ENCODE data around the gene SOS2. TPM values are rescaled to one million over a fixed set of nuclear protein-coding genes. Genes with fewer than 3 reads are reported as not detected.

The SOS2 gene
- total and polyA plus RNA-seq, 10 of the 15 experiments (the other 5 are each of a cell fraction or from before 2014, with no cell fraction given): 2.1 to 16.8 (median 8.4) TPM

DNA sequence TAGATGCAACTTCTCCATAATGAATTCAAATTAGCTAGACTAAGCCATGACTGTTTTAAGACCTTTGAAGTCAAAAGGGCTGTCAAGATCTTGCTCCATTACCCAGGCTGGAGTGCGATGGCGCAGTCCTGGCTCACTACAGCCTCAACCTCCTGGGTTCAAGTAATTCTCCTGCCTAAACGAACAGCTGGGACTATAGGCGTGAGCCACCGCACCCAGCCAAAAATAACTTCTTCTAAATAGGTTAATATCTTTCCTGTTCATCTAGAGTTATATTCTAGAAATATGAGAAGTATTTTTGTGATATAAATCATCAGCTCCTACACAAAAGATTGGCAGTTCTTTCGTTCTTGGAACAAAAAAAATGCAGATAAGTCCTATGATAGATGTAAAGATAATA, 39.6 kb upstream of the SOS2 start:
- TF ChIP-seq, protein P1, sequence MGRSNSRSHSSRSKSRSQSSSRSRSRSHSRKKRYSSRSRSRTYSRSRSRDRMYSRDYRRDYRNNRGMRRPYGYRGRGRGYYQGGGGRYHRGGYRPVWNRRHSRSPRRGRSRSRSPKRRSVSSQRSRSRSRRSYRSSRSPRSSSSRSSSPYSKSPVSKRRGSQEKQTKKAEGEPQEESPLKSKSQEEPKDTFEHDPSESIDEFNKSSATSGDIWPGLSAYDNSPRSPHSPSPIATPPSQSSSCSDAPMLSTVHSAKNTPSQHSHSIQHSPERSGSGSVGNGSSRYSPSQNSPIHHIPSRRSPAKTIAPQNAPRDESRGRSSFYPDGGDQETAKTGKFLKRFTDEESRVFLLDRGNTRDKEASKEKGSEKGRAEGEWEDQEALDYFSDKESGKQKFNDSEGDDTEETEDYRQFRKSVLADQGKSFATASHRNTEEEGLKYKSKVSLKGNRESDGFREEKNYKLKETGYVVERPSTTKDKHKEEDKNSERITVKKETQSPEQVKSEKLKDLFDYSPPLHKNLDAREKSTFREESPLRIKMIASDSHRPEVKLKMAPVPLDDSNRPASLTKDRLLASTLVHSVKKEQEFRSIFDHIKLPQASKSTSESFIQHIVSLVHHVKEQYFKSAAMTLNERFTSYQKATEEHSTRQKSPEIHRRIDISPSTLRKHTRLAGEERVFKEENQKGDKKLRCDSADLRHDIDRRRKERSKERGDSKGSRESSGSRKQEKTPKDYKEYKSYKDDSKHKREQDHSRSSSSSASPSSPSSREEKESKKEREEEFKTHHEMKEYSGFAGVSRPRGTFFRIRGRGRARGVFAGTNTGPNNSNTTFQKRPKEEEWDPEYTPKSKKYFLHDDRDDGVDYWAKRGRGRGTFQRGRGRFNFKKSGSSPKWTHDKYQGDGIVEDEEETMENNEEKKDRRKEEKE (IDR thresholded peaks at IDR 0.05): no peak
- TF ChIP-seq SUPT20H (IDR thresholded peaks at IDR 0.05; ENCODE audit: borderline replicate concordance, control insufficient read depth, low read depth, low read length) (no peak), SP1 (IDR thresholded peaks at IDR 0.05; ENCODE audit: low read depth, low read length) (no peak), IKZF2 (IDR thresholded peaks at IDR 0.05) (no peak), RBBP5 (conservative IDR thresholded peaks at IDR 0.05) (no peak), ZNF384 (IDR thresholded peaks at IDR 0.05; ENCODE audit: borderline replicate concordance, low read depth, low read length) (no peak), BRCA1 (IDR thresholded peaks at IDR 0.05; ENCODE audit: low read depth, low read length) (no peak)
- TF ChIP-seq, protein P2, sequence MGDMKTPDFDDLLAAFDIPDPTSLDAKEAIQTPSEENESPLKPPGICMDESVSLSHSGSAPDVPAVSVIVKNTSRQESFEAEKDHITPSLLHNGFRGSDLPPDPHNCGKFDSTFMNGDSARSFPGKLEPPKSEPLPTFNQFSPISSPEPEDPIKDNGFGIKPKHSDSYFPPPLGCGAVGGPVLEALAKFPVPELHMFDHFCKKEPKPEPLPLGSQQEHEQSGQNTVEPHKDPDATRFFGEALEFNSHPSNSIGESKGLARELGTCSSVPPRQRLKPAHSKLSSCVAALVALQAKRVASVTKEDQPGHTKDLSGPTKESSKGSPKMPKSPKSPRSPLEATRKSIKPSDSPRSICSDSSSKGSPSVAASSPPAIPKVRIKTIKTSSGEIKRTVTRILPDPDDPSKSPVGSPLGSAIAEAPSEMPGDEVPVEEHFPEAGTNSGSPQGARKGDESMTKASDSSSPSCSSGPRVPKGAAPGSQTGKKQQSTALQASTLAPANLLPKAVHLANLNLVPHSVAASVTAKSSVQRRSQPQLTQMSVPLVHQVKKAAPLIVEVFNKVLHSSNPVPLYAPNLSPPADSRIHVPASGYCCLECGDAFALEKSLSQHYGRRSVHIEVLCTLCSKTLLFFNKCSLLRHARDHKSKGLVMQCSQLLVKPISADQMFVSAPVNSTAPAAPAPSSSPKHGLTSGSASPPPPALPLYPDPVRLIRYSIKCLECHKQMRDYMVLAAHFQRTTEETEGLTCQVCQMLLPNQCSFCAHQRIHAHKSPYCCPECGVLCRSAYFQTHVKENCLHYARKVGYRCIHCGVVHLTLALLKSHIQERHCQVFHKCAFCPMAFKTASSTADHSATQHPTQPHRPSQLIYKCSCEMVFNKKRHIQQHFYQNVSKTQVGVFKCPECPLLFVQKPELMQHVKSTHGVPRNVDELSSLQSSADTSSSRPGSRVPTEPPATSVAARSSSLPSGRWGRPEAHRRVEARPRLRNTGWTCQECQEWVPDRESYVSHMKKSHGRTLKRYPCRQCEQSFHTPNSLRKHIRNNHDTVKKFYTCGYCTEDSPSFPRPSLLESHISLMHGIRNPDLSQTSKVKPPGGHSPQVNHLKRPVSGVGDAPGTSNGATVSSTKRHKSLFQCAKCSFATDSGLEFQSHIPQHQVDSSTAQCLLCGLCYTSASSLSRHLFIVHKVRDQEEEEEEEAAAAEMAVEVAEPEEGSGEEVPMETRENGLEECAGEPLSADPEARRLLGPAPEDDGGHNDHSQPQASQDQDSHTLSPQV (IDR thresholded peaks at IDR 0.05): no peak
- TF ChIP-seq, protein P3, sequence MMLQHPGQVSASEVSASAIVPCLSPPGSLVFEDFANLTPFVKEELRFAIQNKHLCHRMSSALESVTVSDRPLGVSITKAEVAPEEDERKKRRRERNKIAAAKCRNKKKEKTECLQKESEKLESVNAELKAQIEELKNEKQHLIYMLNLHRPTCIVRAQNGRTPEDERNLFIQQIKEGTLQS (IDR thresholded peaks at IDR 0.05; ENCODE audit: borderline replicate concordance, extremely low read depth, low read depth, low read length): no peak
- TF ChIP-seq, protein P4, sequence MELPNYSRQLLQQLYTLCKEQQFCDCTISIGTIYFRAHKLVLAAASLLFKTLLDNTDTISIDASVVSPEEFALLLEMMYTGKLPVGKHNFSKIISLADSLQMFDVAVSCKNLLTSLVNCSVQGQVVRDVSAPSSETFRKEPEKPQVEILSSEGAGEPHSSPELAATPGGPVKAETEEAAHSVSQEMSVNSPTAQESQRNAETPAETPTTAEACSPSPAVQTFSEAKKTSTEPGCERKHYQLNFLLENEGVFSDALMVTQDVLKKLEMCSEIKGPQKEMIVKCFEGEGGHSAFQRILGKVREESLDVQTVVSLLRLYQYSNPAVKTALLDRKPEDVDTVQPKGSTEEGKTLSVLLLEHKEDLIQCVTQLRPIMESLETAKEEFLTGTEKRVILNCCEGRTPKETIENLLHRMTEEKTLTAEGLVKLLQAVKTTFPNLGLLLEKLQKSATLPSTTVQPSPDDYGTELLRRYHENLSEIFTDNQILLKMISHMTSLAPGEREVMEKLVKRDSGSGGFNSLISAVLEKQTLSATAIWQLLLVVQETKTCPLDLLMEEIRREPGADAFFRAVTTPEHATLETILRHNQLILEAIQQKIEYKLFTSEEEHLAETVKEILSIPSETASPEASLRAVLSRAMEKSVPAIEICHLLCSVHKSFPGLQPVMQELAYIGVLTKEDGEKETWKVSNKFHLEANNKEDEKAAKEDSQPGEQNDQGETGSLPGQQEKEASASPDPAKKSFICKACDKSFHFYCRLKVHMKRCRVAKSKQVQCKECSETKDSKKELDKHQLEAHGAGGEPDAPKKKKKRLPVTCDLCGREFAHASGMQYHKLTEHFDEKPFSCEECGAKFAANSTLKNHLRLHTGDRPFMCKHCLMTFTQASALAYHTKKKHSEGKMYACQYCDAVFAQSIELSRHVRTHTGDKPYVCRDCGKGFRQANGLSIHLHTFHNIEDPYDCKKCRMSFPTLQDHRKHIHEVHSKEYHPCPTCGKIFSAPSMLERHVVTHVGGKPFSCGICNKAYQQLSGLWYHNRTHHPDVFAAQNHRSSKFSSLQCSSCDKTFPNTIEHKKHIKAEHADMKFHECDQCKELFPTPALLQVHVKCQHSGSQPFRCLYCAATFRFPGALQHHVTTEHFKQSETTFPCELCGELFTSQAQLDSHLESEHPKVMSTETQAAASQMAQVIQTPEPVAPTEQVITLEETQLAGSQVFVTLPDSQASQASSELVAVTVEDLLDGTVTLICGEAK (IDR thresholded peaks at IDR 0.05; ENCODE audit: borderline replicate concordance): no peak
- Histone ChIP-seq H3K27me3 (replicated peaks in 1 of 2; ENCODE audit: control insufficient read depth in 2 of 2, insufficient read depth in 2 of 2, low read length in 1 of 2) (no peaks in the 10 kb centered on the region), H3K4me2 (ENCODE audit: control insufficient read depth, insufficient read depth) (no peak overlapping the region), H3K4me1 (ENCODE audit: control insufficient read depth, insufficient read depth, low read length) (no peaks in the 10 kb centered on the region), H3K9ac (ENCODE audit: control insufficient read depth, insufficient read depth, low read length) (no peak overlapping the region), H3K79me2 (ENCODE audit: control insufficient read depth, insufficient read depth, low read length) (no peaks in the 10 kb centered on the region), H3K4me3 (no peak overlapping the region), H4K20me1 (ENCODE audit: control insufficient read depth, insufficient read depth) (no peaks in the 10 kb centered on the region), H3K27ac (ENCODE audit: control insufficient read depth, insufficient read depth) (no peak overlapping the region), H2AFZ (ENCODE audit: control insufficient read depth, low read depth, low read length) (no peak overlapping the region), H3K36me3 (ENCODE audit: control insufficient read depth in 2 of 2, insufficient read depth in 2 of 2, low read length in 1 of 2) (no peaks in the 10 kb centered on the region), H3K9me3 (replicated peaks; ENCODE audit: control insufficient read depth, insufficient read depth, low read length) (no peaks in the 10 kb centered on the region)
- ChIA-PET RAD21 (ENCODE audit: unreplicated experiment) (no interaction called here), SMC1A (ENCODE audit: uncharacterized antibody, unreplicated experiment) (interaction anchor here (0.9 kb wide), 1 partner anchor 8 kb away, joined by 3 read pairs; no protein-coding TSS in a partner anchor), CTCF (interaction anchor here (1.4 kb wide), 1 partner anchor 418 kb away, joined by 3 read pairs; the partner anchor contains the start of gene NEMF), POLR2A (no interaction called here)
- BruUV-seq (replicated peaks): no TSS peak
- DNase-seq (ENCODE audit: low read depth, low spot score) (no peak), FAIRE-seq (no peak), ATAC-seq (no peak)
- in situ Hi-C loops (cut with MboI): no loop called here
- intact Hi-C loops (cut with micrococcal nuclease; ENCODE audit: unreplicated experiment): no loop called here
- 95% methylated on average over 6 of the region's 6 CpGs for WGBS (ENCODE audit: insufficient coverage, insufficient replicate concordance, low lambda C conversion rate, missing lambda C conversion rate)
